T follicular helper cell (primary cell): Measurements from ENCODE around the gene ZHX3.
"Not testable (repeated sequence)": the region's sequence is repeated elsewhere in the genome, so short reads cannot be mapped to it uniquely, and the experiment has no call there.

Experiments used
- DNase-seq: peaks from one replicate; pipeline ENCODE4 v3.0.0-alpha.2; 2020; ENCODE audit warnings: low read depth

ZHX3 gene

DNA sequence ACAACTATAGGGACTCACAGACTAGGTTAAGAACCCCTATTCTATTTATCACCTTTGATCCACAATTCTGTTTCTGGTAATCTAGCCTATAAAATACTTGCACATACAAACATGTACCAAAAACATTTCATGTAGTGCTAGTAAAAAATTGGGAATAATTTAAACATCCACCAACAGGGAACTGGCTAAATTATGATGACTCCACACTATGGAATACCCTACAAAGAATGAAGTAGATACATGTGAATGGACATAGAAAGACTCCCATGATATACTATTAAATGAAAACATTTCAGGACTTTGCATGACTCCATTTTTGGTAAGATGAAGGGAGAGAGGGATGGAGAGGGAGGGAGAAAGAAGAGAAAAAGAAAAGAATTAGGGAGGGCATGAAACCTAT lies 58.2 kb downstream of the ZHX3 start:
- no peak for DNase-seq

- DNase-seq = no peak
These were observed 59.1 kb downstream of the ZHX3 start for GRCh38 chr20:41258474-41258873.

DNA sequence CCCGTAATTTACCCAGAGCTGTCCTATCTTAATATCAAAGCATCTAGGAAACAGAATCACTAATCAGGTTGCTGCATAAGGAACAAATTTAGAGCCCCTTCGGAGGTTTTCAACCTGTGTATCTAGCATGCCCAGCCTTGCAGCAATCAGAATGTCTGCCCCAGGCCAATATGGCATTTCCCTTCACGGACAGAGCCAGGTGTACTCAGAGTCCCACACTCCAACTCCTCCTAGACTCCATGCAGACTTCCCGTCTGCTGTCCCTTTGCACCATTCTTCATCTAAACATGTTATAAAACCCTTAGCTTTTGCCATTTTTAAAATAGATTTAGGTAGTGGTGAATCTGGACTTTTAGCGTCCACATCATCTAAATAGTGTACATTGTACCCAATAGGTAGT lies 61.0 kb downstream of the ZHX3 start:
- no peak for DNase-seq

- no peak for DNase-seq
These were observed 61.9 kb downstream of the ZHX3 start for GRCh38 chr20:41255655-41256054.

GRCh38 chr20:41249411-41250281 lies 67.9 kb downstream of the ZHX3 start:
- DNase-seq = no peak

GRCh38 chr20:41248368-41249024 lies 69.0 kb downstream of the ZHX3 start:
- DNase-seq = no peak

GRCh38 chr20:41247523-41248367 lies 69.8 kb downstream of the ZHX3 start:
- DNase-seq = no peak

DNA sequence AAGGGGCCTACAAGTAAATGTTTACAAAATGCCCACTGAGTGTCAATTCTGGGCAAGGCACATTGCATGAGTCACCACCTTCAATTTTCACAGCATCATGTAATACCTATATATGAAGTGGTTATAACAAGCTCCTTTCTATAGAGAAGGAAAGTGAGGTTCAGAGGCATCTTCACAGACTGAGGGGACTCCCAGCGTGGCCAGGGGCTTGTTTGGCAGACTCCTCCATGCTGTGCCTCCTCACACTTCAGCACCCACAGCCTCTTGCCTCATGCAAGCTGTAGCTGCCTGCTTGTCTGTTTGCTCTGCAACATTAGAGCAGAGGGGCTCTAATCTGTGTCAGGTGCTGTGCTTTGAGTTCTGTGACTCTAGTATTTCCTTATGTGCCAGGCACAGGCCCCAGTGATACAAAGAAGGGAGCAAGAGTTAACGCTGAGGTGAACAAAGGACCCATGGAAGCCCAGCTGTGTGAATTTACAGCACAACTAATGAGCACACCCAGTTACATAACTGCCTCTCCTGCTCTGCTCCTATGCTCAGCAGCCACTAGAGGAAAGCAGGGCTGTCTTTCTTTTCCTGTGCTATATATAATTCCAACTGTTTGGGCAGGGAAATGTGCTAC lies 72.3 kb downstream of the ZHX3 start:
- DNase-seq = no peak

GRCh38 chr20:41242807-41243206 lies 74.7 kb downstream of the ZHX3 start:
- no peak for DNase-seq

DNA sequence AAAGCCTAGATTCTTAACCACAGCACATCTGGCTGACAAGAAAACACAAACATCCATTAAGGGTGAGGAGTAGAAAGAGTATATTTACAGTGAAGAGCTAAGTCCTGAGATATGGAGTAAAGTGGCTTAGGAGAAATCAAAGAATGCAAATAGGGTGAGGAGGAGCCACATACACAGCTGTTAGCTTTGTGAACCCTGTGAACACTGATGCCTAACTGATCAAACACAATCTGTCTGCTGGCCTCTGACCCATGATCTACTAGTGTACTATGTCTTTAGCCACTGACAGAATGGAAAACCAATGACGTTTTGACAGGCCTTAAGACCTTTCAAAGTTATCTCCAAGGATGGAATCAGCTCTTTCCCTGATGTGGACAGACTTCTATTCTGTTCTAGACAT lies 75.2 kb downstream of the ZHX3 start:
- DNase-seq = no peak

DNA sequence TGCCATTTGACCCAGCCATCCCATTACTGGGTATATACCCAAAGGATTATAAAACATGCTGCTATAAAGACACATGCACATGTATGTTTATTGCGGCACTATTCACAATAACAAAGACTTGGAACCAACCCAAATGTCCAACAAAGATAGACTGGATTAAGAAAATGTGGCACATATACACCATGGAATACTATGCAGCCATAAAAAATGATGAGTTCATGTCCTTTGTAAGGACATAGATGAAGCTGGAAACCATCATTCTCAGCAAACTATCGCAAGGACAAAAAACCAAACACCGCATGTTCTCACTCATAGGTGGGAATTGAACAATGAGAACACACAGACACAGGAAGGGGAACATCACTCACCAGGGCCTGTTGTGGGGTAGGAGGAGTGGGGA lies 80.3 kb downstream of the ZHX3 start:
- not testable (repeated sequence) for DNase-seq

- not testable (repeated sequence) for DNase-seq
These were observed 80.7 kb downstream of the ZHX3 start for GRCh38 chr20:41236818-41237217.

- DNase-seq = no peak
These were observed 83.0 kb downstream of the ZHX3 start for GRCh38 chr20:41234546-41234945.

- DNase-seq = no peak
These were observed 83.5 kb downstream of the ZHX3 start for GRCh38 chr20:41234041-41234440.

- no peak for DNase-seq
These were observed 84.3 kb downstream of the ZHX3 start for GRCh38 chr20:41232973-41233926.

- DNase-seq = no peak
These were observed 86.4 kb downstream of the ZHX3 start for GRCh38 chr20:41231136-41231535.

- DNase-seq = no peak
These were observed 87.4 kb downstream of the ZHX3 start for GRCh38 chr20:41230136-41230535.

DNA sequence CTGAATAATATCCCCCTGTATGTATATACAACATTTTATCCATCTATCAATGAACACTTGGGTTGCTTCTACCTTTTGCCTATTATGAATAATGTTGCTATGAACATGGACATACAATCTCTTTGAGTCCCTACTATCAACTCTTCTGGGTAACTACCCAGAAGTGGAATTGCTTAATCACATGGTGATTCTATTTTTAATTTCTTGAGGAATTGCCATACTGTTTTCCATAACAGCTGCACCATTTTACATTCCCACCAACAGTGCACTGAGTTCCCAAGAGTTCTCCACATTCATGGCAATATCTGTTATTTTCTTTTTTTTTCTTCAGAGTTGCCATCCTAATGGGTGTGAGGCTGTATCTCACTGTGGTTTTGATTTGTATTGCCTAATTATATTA lies 88.3 kb downstream of the ZHX3 start:
- no peak for DNase-seq

DNA sequence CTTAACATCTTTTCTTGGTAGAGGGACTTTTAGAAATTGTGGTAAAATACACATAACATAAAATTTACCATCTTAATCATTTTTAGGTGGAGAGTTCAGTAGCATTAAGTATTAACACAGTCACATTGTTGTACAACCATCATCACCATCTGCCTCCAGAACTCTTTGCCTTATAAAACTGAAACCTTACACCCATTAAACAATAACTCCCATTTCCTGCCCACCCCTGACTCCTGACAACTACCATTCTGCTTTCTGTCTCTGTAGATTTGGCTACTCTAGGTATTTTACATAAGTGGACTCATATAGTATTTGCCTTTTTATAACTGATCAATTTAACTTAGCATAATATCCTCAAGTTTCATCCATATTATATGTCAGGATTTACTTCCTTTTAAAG lies 88.7 kb downstream of the ZHX3 start:
- no peak for DNase-seq

DNA sequence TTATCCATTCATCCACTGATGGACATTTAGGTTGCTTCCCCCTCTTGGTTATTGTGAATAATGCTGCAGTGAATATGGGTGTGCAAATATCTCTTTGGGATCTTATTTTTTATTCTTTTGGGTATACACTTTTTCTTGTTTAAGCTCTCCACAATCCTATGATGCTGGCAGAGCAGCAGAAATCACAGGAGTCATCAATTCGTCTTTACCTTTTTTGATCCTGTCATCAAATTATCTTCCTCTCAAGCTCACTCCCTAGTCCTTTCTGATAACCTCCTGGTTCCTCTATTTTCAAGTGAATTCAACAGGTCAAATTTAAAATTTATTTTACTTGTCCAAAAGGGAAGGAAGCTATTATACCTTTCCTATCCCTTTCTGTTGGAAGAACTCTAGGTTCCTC lies 91.1 kb downstream of the ZHX3 start:
- no peak for DNase-seq

DNA sequence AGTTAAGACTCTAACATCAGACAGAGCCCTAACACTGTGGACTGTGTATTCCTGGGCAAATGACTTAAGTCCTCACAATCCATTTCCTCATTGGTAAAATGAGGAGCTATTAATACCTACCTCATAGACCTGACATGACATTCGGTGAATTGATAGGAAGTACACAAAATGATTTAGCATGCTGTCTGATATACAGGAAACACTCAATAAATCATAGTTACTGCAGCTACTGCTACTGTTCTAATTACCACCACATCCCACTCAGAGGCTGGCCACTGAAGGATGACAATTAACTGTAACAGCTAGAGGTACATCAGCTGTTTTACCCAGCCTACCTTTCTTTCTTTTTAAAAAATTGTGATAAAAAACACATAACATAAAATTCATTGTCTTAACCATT lies 92.4 kb downstream of the ZHX3 start:
- no peak for DNase-seq
